M059J (cell line): ENCODE data around the gene SAA4. TPM values are rescaled to one million over a fixed set of nuclear protein-coding genes. Genes with fewer than 3 reads are reported as not detected.
"Not testable (repeated sequence)": the region's sequence is repeated elsewhere in the genome, so short reads cannot be mapped to it uniquely, and the experiment has no call there.

Source experiments
- DNase-seq: peaks from one replicate; pipeline ENCODE4 v3.0.0-alpha.2; 2012; ENCODE audit warnings: low read depth
- total RNA-seq: library from RNA; depleted of rRNA; stranded (reverse); fragments of >200 nt; shearing (Covaris generic); gene quantifications from 2 replicates; pipeline ENCODE4 v1.2.3, GENCODE V29; 2014; rRNA removed

The SAA4 gene, protein sequence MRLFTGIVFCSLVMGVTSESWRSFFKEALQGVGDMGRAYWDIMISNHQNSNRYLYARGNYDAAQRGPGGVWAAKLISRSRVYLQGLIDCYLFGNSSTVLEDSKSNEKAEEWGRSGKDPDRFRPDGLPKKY
- not detected in 2 replicates for total RNA-seq

DNA sequence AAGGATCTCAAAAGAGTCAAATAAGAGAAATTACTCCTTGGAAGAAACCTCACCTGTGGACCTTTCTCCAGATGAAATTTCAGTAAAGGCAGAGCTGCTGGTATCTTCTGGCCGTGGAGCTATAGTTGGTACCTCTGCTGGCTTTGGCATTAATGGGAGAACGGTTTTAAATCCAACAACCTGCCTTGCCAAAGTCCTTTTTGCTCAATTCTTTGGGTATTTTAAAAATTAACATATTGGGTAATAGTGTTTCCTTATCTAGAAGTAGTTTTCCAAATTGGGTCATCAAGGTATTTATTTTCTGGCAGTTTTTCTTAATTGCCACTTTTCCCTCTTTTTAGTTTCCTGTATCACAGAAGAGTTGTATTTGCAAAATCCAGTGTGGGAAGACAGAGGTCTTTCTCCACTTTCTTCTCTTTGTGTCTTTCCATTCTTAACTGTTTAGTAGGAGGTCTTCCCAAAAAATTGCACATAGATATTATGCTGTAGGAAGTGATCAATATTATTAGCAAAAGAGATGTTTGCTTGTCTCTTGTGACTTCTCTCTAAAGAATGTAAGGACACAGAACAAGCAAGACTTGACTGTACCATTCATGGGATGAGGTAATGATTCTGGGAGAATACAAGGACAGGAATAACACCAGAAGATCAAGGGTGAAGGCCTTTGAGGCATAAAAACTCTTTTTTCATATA, at the start of gene SAA4:
Gene SAA4 (minus strand): TSS at position 139 of the 693 bp plus-strand sequence. CDS start 876 bp downstream, outside the sequence.
- DNase-seq: no peak

- peak; percentile 28 for DNase-seq
Measured at GRCh38 chr11:18285841-18286240, 49.2 kb upstream of the SAA4 start.

DNA sequence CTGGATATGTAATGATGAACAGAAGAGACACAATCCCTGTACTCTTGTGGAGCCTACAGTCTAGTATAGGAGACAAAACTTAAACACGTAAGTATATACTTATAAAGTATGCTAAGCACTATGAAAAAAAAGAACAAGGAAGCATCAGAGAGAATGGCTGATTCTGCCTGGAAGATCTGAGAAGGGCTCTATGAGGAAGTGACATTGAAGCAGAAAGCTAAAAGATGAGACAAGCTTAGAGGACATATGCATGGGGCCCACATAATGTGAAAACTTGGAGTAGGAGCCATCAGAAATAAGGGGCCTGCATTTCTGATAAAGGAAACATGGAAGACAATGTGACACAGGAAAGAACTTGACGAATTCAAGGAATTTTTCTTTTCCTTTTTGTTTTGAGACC, 46.0 kb upstream of the SAA4 start:
- DNase-seq: no peak

DNA sequence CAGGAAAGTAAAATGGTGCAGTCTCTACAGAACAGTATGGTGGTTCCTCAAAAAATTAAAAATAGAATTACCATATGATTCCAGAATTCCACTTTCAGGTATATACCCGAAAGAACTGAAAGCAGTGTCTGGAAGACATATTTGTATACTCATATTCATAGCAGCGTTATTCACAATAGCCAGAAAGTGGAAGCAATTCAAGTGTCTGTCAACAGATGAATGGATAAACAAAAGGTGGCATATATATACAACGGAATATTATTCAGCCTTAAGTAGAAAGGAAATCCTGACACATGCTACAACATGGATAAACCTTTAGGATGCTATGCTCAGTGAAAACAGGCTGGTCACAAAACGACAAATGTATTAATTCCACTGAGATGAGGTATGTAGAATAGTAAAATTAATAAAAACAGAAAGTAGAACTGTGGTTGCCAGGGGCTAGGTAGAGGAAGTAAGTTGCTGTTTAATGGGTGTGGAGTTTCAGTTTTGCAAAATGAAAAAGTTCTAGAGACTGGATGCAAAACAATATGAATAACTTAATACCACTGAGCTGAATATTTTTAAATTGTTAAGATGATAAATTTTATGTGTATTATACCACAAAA, 43.9 kb upstream of the SAA4 start:
- no peak for DNase-seq

- DNase-seq: no peak
Measured at GRCh38 chr11:18277565-18278271, 41.1 kb upstream of the SAA4 start.

GRCh38 chr11:18271206-18271605, 34.6 kb upstream of the SAA4 start:
- DNase-seq: no peak

GRCh38 chr11:18270102-18270501, 33.5 kb upstream of the SAA4 start:
- DNase-seq: no peak

DNA sequence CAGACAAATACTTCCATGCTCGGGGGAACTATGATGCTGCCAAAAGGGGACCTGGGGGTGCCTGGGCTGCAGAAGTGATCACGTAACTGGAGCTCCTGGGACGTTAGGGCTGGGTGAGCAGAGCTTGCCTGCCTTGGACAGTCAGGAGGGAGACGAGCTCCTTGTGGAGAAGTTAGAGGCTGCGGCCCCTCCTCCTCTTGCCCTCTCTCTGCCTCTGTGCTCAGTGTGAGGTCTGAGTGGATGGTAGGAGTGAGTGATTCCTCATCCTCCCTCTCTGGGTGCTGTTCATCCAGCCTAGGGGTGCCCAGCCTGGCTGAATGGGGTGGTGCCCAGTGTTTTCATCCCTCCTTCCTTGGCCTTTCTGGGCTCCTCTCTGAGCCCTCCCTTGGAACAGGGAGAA, 32.6 kb upstream of the SAA4 start:
- not testable (repeated sequence) for DNase-seq

DNA sequence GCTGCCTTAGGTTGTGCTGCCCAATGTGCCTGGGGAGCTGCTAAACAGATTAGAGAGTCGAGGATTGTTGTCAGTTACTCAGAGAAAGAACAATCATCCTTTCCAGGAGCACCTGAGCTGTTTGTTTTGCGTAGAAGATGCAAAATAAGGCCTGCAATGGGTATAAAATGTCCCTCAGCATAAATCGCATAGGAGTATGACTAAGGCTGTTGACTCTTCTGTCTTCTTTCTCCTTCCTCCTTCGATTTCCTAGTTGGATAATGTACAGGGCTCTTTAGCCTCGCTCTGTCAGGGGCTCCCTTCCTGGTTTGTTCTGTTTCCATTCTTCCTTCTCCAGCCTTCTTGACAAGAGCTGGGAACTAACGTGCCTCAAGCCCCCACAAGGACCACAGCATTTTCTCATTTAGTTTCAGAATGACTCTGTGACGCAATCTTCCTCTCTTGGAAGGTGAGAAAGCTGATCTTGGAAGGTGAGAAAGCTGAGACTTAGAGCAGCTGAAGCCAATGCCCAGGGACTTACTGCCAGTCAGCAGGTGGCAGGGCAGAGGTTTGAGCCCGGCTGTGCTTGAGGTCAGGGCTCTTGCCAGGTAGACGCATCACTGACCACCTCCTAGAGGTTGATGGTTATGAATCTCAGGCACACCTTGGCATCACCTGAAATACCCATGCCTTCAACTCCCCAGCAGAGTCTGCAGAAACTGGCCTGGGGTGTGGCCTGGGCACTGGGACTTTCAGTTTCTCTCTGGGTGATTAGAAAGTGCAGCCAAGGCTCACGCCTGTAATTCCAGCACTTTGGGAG, 30.9 kb upstream of the SAA4 start:
- DNase-seq: not testable (repeated sequence)

- peak; percentile 41 for DNase-seq
Measured at GRCh38 chr11:18265949-18266348, 29.3 kb upstream of the SAA4 start, which contains the start of gene SAA1. TSS of gene SAA1 (plus strand) at chr11:18266264. CDS start at chr11:18266888, 624 bp downstream.

DNA sequence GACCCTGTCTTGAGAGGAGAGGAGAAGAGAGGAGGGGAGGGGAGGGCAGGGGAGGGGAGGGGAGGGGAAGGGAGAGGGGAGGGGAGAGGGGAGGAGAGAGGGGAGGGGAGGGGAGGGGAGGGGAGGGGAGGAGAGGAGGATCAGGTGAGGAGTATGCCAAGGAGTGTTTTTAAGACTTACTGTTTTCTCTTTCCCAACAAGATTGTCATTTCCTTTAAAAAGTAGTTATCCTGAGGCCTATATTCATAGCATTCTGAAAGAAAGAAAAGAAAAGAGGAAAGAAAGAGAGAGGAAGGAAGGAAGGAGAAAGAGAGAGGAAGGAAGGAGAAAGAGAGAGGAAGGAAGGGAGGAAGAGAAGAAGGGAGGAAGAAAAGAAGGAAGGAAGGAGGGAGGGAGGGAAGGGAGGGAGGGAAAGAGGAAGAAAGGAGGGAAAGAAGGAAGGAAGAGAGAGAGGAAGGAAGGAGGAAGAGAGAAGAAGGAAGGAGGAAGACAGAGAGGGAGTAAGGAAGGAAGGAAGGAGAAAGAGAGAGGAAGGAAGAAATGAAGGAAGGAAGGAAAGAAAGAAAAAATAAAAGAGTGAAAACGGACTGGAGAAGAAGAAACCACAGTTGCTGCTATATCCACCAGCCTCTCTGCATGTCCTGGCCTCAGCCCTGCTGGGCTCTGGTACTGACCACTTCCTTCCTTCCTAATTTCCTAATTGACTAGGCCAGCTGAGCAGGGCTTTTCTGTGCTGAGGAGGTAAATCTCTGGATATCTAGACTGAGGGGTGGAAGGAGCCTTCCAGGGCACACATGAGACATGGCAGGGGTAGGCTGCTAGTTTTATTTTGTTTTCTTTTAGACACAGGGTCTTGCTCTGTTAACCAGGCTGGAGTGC, 28.3 kb upstream of the SAA4 start:
- no peak for DNase-seq

DNA sequence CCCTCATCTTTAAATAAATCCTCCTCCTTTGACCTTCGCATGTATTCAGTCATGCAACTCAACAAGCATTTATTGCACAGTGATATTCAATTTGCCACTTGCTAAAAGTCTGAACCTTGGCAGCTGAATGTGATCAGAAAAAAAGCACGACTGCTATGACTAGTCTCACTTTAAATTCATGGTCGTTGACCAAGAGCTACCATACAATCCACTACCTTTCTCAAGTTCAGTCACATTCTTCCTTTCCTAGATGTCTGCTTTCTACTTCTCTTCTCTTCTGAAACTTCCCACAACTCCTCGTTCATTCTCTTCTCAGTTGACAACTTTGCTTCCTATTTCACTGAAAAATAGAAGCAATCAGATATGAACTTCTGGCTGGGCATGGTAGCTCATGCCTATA, 27.4 kb upstream of the SAA4 start:
- DNase-seq: no peak

GRCh38 chr11:18262681-18263350, 26.2 kb upstream of the SAA4 start:
- DNase-seq: not testable (repeated sequence)

DNA sequence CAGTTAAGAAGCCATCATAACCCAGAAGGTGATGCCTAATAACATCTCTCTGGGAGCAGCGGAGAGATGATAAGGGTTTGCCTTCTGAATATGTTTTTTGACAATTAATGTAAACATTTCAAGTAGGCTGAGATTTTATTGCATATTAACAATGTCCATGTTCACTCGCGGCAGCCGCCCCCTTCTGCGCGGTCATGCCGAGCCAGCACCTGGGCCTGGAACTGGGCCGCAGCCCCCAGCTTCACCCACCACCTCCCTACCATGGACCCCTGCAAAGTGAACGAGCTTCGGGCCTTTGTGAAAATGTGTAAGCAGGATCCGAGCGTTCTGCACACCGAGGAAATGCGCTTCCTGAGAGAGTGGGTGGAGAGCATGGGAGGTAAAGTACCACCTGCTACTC, 25.1 kb upstream of the SAA4 start:
- no peak for DNase-seq

DNA sequence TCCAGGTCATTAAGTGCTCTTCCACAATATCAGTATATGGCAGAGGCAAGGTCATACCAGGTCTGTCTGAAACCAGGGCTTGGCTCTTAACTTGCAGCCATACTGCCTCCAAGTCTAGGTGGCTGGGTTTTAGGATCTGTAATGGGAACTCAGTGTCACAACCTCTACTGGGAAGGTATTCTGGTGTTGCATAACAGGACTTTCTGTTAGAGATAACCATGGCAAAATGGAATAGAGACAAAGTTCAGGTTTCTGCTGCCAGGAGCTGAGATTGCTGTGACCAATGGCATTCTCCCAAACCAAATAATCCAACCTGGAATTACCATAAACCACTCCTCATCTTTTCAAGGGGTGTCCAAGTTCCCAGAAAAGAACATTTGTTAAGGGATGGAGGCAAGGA, 22.7 kb upstream of the SAA4 start:
- DNase-seq: no peak

GRCh38 chr11:18254781-18255361, 18.3 kb upstream of the SAA4 start:
- DNase-seq: no peak

GRCh38 chr11:18253778-18254338, 17.3 kb upstream of the SAA4 start:
- DNase-seq: no peak

- no peak for DNase-seq
Measured at GRCh38 chr11:18253233-18253632, 16.6 kb upstream of the SAA4 start.

- peak; percentile 54 for DNase-seq
Measured at GRCh38 chr11:18248561-18248960, 12.0 kb upstream of the SAA4 start, which contains the start of gene SAA2. TSS of gene SAA2 (minus strand) at chr11:18248668. CDS start at chr11:18248011, 657 bp downstream.
